KOPT-K1 (cell line): ENCODE results near the gene NAA35.

Experiments
- H3K27ac ChIP-seq: fragments of 200-600 bp; sonication (generic); 2 replicates; pipeline ENCODE4 v1.5.1; 2016; ENCODE audit warnings: antibody characterized with exemption, mild to moderate bottlenecking, low read depth, low read length; ENCODE audit not compliant: poor library complexity, severe bottlenecking
- H3K36me3 ChIP-seq: fragments of 200-600 bp; sonication (generic); 2 replicates; pipeline ENCODE4 v1.5.1; 2017; ENCODE audit warnings: antibody characterized with exemption, mild to moderate bottlenecking, low read length, moderate library complexity; ENCODE audit not compliant: insufficient read depth
- H3K9me3 ChIP-seq: fragments of 200-600 bp; sonication (generic); 2 replicates; pipeline ENCODE4 v1.5.1; 2017; ENCODE audit warnings: antibody characterized with exemption, low read length, mild to moderate bottlenecking; ENCODE audit not compliant: insufficient read depth, poor library complexity, severe bottlenecking

NAA35 gene

DNA sequence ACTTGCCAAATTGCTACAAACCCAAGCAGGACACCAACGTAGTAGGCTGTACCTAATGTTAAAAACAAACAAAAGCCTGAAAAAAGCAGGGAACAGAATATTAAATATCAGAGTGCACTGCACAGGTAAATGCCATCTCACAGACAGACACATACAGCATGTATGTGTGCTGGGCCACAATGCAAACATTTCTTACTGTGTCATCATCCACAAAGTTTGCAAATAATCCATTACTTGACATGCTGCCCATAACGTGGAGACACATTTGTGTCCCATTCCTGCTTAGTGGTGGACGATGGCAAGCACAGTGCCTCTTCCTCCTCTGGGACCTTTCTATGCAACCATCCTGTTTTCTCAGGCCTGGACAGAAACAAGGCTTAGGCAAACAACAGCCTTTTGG, 113.7 kb downstream of the NAA35 start:
- Histone ChIP-seq H3K9me3 (no peaks in the 10 kb centered on the region), H3K36me3 (no peaks in the 10 kb centered on the region), H3K27ac (no peak overlapping the region)

- Histone ChIP-seq H3K9me3 (no peaks in the 10 kb centered on the region), H3K36me3 (no peaks in the 10 kb centered on the region), H3K27ac (no peak overlapping the region)
Measured at GRCh38 chr9:86057491-86057890, 116.5 kb downstream of the NAA35 start.

DNA sequence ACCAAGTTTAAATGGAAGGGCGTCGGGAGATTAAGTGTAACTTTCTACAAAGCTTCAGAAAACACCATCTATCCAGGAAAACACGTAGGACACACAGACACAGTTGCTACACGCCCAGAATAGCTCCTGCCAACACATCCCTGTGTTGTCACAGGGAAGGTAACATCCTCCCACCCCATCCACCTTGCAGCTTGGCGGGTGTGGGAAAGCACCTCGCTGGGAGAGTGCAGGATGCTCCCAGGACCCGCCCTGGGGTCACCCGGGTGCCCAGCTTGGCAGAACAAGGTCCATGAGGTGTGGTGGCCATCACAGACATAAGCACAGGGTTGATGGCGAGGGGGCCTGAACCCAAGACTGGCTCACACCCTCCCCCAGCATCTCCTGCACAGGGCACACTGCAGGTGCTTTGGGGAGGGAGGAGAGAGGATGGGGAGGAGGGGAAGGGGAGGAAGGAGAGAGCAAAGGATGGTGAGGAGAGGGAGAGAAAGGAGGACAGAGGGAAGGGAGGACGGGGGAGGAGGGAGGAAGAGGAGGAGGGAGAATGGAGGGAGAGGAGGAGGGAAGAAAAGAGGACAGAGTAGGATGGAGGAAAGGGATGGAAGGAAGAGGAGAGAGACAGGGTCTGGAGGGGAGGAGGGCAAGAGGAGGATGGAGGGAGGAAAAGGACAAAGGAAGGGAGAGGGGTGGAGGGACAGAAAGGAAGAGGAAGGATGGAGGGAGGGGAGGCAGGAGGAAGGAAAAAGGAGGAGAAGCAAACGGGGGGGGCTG, 121.2 kb downstream of the NAA35 start:
- no peaks in the 10 kb centered on the region for H3K36me3 ChIP-seq
- H3K9me3 ChIP-seq: no peaks in the 10 kb centered on the region
- H3K27ac ChIP-seq: no peak overlapping the region

DNA sequence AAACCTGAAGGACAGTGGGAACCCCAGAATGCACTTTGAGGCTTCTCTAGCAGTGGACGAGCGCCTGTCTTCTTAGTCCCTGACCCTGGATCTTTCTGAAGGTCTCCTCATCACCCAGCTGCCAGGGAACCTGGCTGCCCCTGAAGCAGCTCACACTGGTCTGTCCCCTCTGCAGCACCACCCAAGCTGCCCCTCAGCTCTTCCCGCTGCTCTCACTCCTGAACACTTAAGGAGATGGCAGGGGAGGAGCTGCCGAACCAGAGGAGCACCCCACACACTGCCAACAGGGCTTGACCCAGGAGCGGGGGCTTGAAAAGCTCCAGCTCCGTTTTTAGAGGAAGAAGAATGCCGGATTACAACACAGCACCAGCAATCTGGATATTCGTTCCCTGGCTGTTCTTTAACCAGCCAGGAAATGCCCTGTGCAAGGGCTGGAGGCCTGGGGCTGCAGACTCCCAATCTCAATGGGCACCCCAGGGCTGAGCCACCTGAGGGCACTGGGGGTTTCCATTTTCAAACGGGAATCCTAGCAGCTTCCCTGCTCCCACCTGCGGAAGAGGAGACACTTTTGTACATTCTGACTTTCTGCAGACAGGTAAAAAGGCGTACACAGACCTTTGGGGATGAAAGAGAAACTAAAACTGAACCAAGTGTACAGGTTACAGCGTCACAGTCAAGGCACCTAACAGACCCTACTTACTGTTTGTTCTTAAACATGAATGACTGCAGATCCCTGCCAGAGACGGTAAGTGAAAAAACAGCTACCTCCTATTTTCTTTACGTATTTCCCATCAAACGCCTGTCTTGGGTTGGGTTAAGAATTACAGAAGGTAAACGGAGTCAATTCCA, 122.1 kb downstream of the NAA35 start:
- Histone ChIP-seq H3K36me3 (no peaks in the 10 kb centered on the region), H3K9me3 (no peaks in the 10 kb centered on the region), H3K27ac (no peak overlapping the region)

DNA sequence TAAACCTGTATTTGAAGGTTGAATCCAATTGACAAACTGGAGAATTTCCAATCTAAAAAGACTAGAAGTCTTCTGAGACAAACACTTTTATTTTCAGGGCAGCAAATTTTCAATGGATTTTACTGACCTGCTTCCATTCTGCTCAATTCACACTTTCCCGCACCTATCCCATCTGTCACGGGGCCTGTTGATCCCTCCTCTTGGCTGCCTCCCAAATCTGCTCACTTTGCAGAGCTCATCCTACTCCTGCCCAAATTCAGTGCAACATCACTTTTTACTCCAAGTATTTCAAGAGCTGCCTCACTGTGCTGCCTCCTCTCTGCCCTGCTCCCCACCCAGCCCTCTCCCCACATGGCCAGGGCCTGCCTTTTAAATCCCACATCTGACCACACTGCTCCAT, 123.3 kb downstream of the NAA35 start:
- no peaks in the 10 kb centered on the region for H3K36me3 ChIP-seq

DNA sequence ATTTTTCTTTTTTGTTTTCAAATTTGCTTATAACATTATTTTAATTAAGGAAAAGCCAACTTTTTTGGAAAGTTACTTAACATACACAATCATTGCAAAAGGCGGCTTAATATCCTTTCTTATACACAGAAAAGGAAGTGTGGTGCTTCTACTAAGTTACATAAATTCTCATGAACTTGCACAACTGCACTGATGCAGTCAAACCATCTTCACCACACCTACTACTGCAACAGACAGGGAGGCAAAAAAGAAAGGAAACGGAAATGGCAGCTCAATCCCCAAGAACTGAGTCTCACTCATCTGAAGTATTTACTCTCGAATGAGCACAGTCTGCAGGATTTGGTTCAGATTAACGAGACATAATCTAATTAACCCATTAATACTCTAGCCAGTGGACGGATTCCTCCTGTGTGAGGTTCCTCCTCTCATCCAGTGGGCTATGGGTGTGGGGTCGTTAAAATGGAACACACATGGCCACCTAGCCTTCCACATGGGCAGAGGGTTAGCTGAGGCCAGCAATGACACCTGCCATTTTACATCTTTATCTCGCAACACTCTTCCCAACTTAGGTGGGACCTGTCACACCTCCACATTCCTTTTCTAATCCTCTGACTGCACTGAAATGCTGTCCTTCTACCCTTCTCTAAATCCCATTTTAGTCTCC, 128.4 kb downstream of the NAA35 start:
- Histone ChIP-seq H3K27ac (no peak overlapping the region), H3K36me3 (no peaks in the 10 kb centered on the region), H3K9me3 (no peaks in the 10 kb centered on the region)

More for the DNA sequence above, 123.3 kb downstream of the NAA35 start:
- Histone ChIP-seq H3K9me3 (no peaks in the 10 kb centered on the region), H3K27ac (no peak overlapping the region)
